Stimulated activated CD8-positive, alpha-beta memory T cell treated with anti-CD3 and anti-CD28 coated beads, Interleukin-4, amount 100 ng/mL, for 1 hour (primary cell): ENCODE data around the gene TM2D1.
"Not testable (repeated sequence)": the region's sequence is repeated elsewhere in the genome, so short reads cannot be mapped to it uniquely, and the experiment has no call there.

Source experiments
- DNase-seq, 2 donors: peaks; one replicate each; pipeline ENCODE4 v3.0.0-alpha.2; 2020; ENCODE audit warnings: low read depth in 2 of 2, low spot score in 1 of 2

Gene TM2D1

GRCh38 chr1:61724813-61725694, at the start of gene TM2D1:
TM2D1 (minus strand) TSS chr1:61725141; CDS start chr1:61725120, 21 bp downstream.
- peak; percentile 71 to 75 for DNase-seq

- DNase-seq, result no peak
Observed at GRCh38 chr1:61770131-61770530, 45.2 kb upstream of the TM2D1 start.

- no peak for DNase-seq
Observed at GRCh38 chr1:61757950-61758349, 33.0 kb upstream of the TM2D1 start.

GRCh38 chr1:61756773-61757172, 31.8 kb upstream of the TM2D1 start:
- no peak for DNase-seq

- no peak for DNase-seq
Observed at GRCh38 chr1:61754545-61754944, 29.6 kb upstream of the TM2D1 start.

- no peak for DNase-seq
Observed at GRCh38 chr1:61753998-61754508, 29.1 kb upstream of the TM2D1 start.

- DNase-seq, result no peak
Observed at GRCh38 chr1:61752921-61753389, 28.0 kb upstream of the TM2D1 start.

GRCh38 chr1:61749574-61749973, 24.6 kb upstream of the TM2D1 start:
- DNase-seq, result no peak

- DNase-seq, result no peak
Observed at GRCh38 chr1:61748566-61748965, 23.6 kb upstream of the TM2D1 start.

GRCh38 chr1:61746813-61747212, 21.9 kb upstream of the TM2D1 start:
- no peak for DNase-seq

GRCh38 chr1:61743716-61744580, 19.0 kb upstream of the TM2D1 start:
- no peak for DNase-seq

- DNase-seq, result no peak
Observed at GRCh38 chr1:61743431-61743705, 18.4 kb upstream of the TM2D1 start.

GRCh38 chr1:61742620-61743430, 17.9 kb upstream of the TM2D1 start:
- DNase-seq, result no peak

GRCh38 chr1:61741711-61742619, 17.0 kb upstream of the TM2D1 start, which contains the start of gene PATJ:
PATJ (plus strand) TSS chr1:61742480; CDS start chr1:61762893, 20,413 bp downstream.
- DNase-seq, result peak; percentile 27 to 44

GRCh38 chr1:61740751-61741700, 16.1 kb upstream of the TM2D1 start:
- no peak for DNase-seq

GRCh38 chr1:61732726-61733125, 7.8 kb upstream of the TM2D1 start:
- no peak for DNase-seq

- not testable (repeated sequence) for DNase-seq
Observed at GRCh38 chr1:61730679-61731078, 5.7 kb upstream of the TM2D1 start.

- no peak for DNase-seq
Observed at GRCh38 chr1:61727544-61727943, 2.6 kb upstream of the TM2D1 start.

- no peak for DNase-seq
Observed at GRCh38 chr1:61724506-61724812, 482 bp downstream of the TM2D1 start.
